Measurements from ENCODE around the gene KDM7A.

DNA sequence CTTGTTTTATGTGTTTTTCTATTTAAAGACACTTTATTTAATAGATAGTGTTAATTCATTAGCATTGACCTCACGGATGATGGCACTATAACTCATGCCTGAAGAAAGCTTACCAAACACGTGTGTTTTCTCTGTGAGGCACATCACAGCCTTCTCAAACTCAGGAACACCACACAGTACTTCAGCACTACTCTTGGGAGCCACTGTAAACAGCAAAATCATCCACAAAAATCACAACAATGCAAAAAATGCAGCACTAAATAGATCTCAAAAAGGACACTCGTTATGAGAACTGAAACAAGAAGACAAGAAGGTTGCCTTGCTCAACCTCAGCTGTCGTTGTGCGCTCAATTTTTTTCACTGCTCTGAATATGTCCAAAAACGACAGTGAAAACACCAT is 102.0 kb downstream of the KDM7A start:
- TF ChIP-seq POLR2AphosphoS5 (IDR thresholded peaks at IDR 0.05) (no peak), CTCF (IDR thresholded peaks at IDR 0.05) (no peak)

Measured in prostate gland (tissue), 2 donors.